IMR-90 (cell line): ENCODE data around the gene ACADM. TPM values are rescaled to one million over a fixed set of nuclear protein-coding genes. Genes with fewer than 3 reads are reported as not detected.

Experiments used
- ATAC-seq: fragments of 200-7000 bp; cut with Tn5 transposase; 2 replicates; pipeline ENCODE4 v1.9.1; 2020; ENCODE audit warnings: low read depth, mild to moderate bottlenecking, moderate library complexity
- BruUV-seq: library from RNA; stranded (reverse); fragments of 400-500 nt; replicated peaks from 2 replicates; lab custom pipeline; 2021; lab: Mats Ljungman, UMichigan
- CTCF ChIA-PET: fragments of 300-600 bp; formaldehyde crosslinking; extraction: SDS; loops from one replicate; lab custom pipeline; 2021; ENCODE audit warnings: antibody characterized with exemption; lab: Yijun Ruan, JAX
- POLR2A ChIA-PET: fragments of 300-600 bp; sonication (Branson Sonifier 250); formaldehyde crosslinking; loops from one replicate; lab custom pipeline; 2022; ENCODE audit warnings: antibody characterized with exemption; ENCODE audit not compliant: unreplicated experiment; lab: Charles Lee
- DNase-seq: peaks from one replicate; pipeline ENCODE4 v3.0.0; 2013
- H2AFZ ChIP-seq: replicated peaks from 2 replicates; pipeline ENCODE3; 2013; ENCODE audit warnings: low read length, mild to moderate bottlenecking; ENCODE audit not compliant: poor library complexity
- H2AK5ac ChIP-seq: 2 replicates; pipeline ENCODE4 v1.6.1; 2013; ENCODE audit warnings: low read depth, low read length, inconsistent platforms
- H2AK9ac ChIP-seq: replicated peaks from 2 replicates; pipeline ENCODE3; 2013; ENCODE audit warnings: mild to moderate bottlenecking, low read depth, low read length, moderate library complexity; ENCODE audit not compliant: poor library complexity
- H2BK120ac ChIP-seq: 2 replicates; pipeline ENCODE4 v1.6.1; 2013; ENCODE audit warnings: low read depth, low read length, inconsistent platforms
- H2BK15ac ChIP-seq: 3 replicates; pipeline ENCODE4 v1.6.1; 2013; ENCODE audit warnings: low read depth, low read length, inconsistent platforms
- H2BK20ac ChIP-seq: 2 replicates; pipeline ENCODE4 v1.6.1; 2013; ENCODE audit warnings: low read depth, mild to moderate bottlenecking, inconsistent platforms, low read length, moderate library complexity
- H2BK5ac ChIP-seq: 2 replicates; pipeline ENCODE4 v1.6.1; 2013; ENCODE audit warnings: mild to moderate bottlenecking, low read depth, low read length, inconsistent platforms; ENCODE audit not compliant: poor library complexity, severe bottlenecking
- H3K14ac ChIP-seq: replicated peaks from 2 replicates; pipeline ENCODE4 v1.6.1; 2013; ENCODE audit warnings: low read depth, low read length, inconsistent platforms
- H3K18ac ChIP-seq: 2 replicates; pipeline ENCODE4 v1.6.1; 2013; ENCODE audit warnings: low read depth, low read length, control low read depth
- H3K23ac ChIP-seq: 2 replicates; pipeline ENCODE4 v1.6.1; 2013; ENCODE audit warnings: low read depth, low read length, inconsistent platforms
- H3K27ac ChIP-seq: 2 replicates; pipeline ENCODE4 v1.5.1; 2013; ENCODE audit warnings: mild to moderate bottlenecking, control low read depth, low read length; ENCODE audit not compliant: insufficient read depth
- H3K27me3 ChIP-seq: 2 replicates; pipeline ENCODE4 v1.6.1; 2013; ENCODE audit warnings: low read length; ENCODE audit not compliant: control insufficient read depth, insufficient read depth
- H3K36me3 ChIP-seq: 2 replicates; pipeline ENCODE4 v1.6.1; 2013; ENCODE audit warnings: low read length, mixed read lengths; ENCODE audit not compliant: control insufficient read depth, insufficient read depth
- H3K4ac ChIP-seq: 2 replicates; pipeline ENCODE4 v1.6.1; 2013; ENCODE audit warnings: low read depth, low read length, inconsistent platforms
- H3K4me1 ChIP-seq: 2 replicates; pipeline ENCODE4 v1.6.1; 2013; ENCODE audit warnings: low read length, mixed read lengths; ENCODE audit not compliant: control insufficient read depth, insufficient read depth
- H3K4me2 ChIP-seq: 2 replicates; pipeline ENCODE4 v1.6.1; 2013; ENCODE audit warnings: low read depth, mild to moderate bottlenecking, control low read depth, low read length, moderate library complexity
- H3K4me3 ChIP-seq: 2 replicates; pipeline ENCODE4 v1.5.1; 2013; ENCODE audit warnings: low read depth, mild to moderate bottlenecking, control low read depth, low read length, moderate library complexity; ENCODE audit not compliant: insufficient read depth
- H3K56ac ChIP-seq: 2 replicates; pipeline ENCODE4 v1.6.1; 2013; ENCODE audit warnings: low read length, inconsistent platforms; ENCODE audit not compliant: insufficient read depth; ENCODE audit errors: extremely low read depth
- H3K79me1 ChIP-seq, 2 experiments: 2 replicates each; pipeline ENCODE4 v1.6.1; 2013; ENCODE audit warnings: low read length in 2 of 2, inconsistent platforms in 1 of 2, low read depth in 1 of 2
- H3K9ac ChIP-seq: 2 replicates; pipeline ENCODE4 v1.6.1; 2013; ENCODE audit warnings: low read depth, low read length, control low read depth
- H3K9me1 ChIP-seq: 2 replicates; pipeline ENCODE4 v1.6.1; 2013; ENCODE audit warnings: low read length, inconsistent platforms; ENCODE audit not compliant: insufficient read depth
- H3K9me3 ChIP-seq: 2 replicates; pipeline ENCODE4 v1.6.1; 2013; ENCODE audit warnings: low read length; ENCODE audit not compliant: control insufficient read depth, insufficient read depth
- H4K20me1 ChIP-seq: 2 replicates; pipeline ENCODE4 v1.6.1; 2013; ENCODE audit warnings: low read length, inconsistent platforms; ENCODE audit not compliant: insufficient read depth
- H4K5ac ChIP-seq: 2 replicates; pipeline ENCODE4 v1.6.1; 2013; ENCODE audit warnings: mild to moderate bottlenecking, low read depth, low read length, control low read depth
- H4K8ac ChIP-seq, 2 experiments: 2 replicates each; pipeline ENCODE4 v1.6.1; 2013; ENCODE audit warnings: low read depth in 2 of 2, low read length in 2 of 2, control low read depth in 1 of 2, inconsistent platforms in 1 of 2
- H4K91ac ChIP-seq: 2 replicates; pipeline ENCODE4 v1.6.1; 2013; ENCODE audit warnings: low read depth, low read length, inconsistent platforms; ENCODE audit not compliant: insufficient read depth
- BHLHE40 ChIP-seq: fragments of 150-350 bp; IDR thresholded peaks from 2 replicates; pipeline ENCODE4 v1.6.1; 2016; ENCODE audit warnings: mild to moderate bottlenecking, low read depth, low read length
- CEBPB ChIP-seq: IDR thresholded peaks from 2 replicates; pipeline ENCODE4 v1.6.1; 2012; ENCODE audit warnings: low read depth, low read length, improper control_type of control experiment
- CHD1 ChIP-seq: IDR thresholded peaks from 2 replicates; pipeline ENCODE4 v1.6.1; 2012; ENCODE audit warnings: low read depth, low read length, improper control_type of control experiment
- FOS ChIP-seq: fragments of 150-350 bp; IDR thresholded peaks from 2 replicates; pipeline ENCODE4 v1.6.1; 2016; ENCODE audit warnings: low read depth, low read length
- MAFK ChIP-seq: IDR thresholded peaks from 2 replicates; pipeline ENCODE4 v1.6.1; 2012; ENCODE audit warnings: low read depth, low read length, improper control_type of control experiment
- MAZ ChIP-seq: IDR thresholded peaks from 2 replicates; pipeline ENCODE4 v1.6.1; 2012; ENCODE audit warnings: low read depth, mild to moderate bottlenecking, low read length, improper control_type of control experiment, moderate library complexity, borderline replicate concordance
- MXI1 ChIP-seq: IDR thresholded peaks from 2 replicates; pipeline ENCODE4 v1.6.1; 2012; ENCODE audit warnings: low read depth, mild to moderate bottlenecking, low read length, moderate library complexity, borderline replicate concordance
- NFE2L2 ChIP-seq: fragments of 150-350 bp; IDR thresholded peaks from 2 replicates; pipeline ENCODE4 v1.6.1; 2016; ENCODE audit warnings: low read depth, mild to moderate bottlenecking, low read length
- POLR2A ChIP-seq: IDR thresholded peaks from 2 replicates; pipeline ENCODE4 v1.6.1; 2012; ENCODE audit warnings: mild to moderate bottlenecking, low read depth, low read length
- RAD21 ChIP-seq: IDR thresholded peaks from 2 replicates; pipeline ENCODE4 v1.6.1; 2012; ENCODE audit warnings: low read length, improper control_type of control experiment
- RCOR1 ChIP-seq: IDR thresholded peaks from 2 replicates; pipeline ENCODE4 v1.6.1; 2012; ENCODE audit warnings: mild to moderate bottlenecking, low read length, improper control_type of control experiment; ENCODE audit not compliant: insufficient replicate concordance
- RFX5 ChIP-seq: IDR thresholded peaks from 2 replicates; pipeline ENCODE4 v1.8.0; 2012; ENCODE audit warnings: low read depth, mild to moderate bottlenecking, low read length, moderate library complexity
- SMC3 ChIP-seq: fragments of 150-350 bp; IDR thresholded peaks from 2 replicates; pipeline ENCODE4 v1.6.1; 2016; ENCODE audit warnings: low read depth, mild to moderate bottlenecking, antibody characterized with exemption, low read length, moderate library complexity
- dilution Hi-C: fragments of 300-500 bp; cut with HindIII; formaldehyde crosslinking; loops from one replicate; pipeline ENCODE4 v1.14.3; 2018; ENCODE audit warnings: low sequenced_read_pairs; ENCODE audit not compliant: unreplicated experiment
- in situ Hi-C: fragments of 300-500 bp; cut with MboI; formaldehyde crosslinking; loops from 3 replicates; pipeline ENCODE4 v1.14.3; 2019; ENCODE audit warnings: low sequenced_read_pairs, inconsistent platforms, mixed read lengths
- intact Hi-C: fragments of 100-400 bp; cut with micrococcal nuclease; formaldehyde crosslinking; loops from 2 replicates; pipeline ENCODE4 v1.10.0; 2022
- polyA plus RNA-seq, 3 experiments: library from polyadenylated mRNA; depleted of rRNA; stranded (reverse); fragments of >200 nt; gene quantifications; 2 replicates each; pipeline ENCODE4 v1.2.3, GENCODE V29; 2012; ENCODE audit warnings: low replicate concordance in 1 of 3
- total RNA-seq: library from RNA; depleted of rRNA; stranded (reverse); fragments of >200 nt; gene quantifications from 2 replicates; pipeline ENCODE4 v1.2.3, GENCODE V29; 2012
- TF ChIP-seq, protein P1 (sequence below): conservative IDR thresholded peaks from 2 replicates; pipeline ENCODE4 v1.5.1; 2012; ENCODE audit warnings: mild to moderate bottlenecking, low read depth, low read length, improper control_type of control experiment
- TF ChIP-seq, protein P2 (sequence below): fragments of 150-350 bp; IDR thresholded peaks from 2 replicates; pipeline ENCODE4 v1.6.1; 2017; ENCODE audit warnings: mild to moderate bottlenecking, antibody characterized with exemption, low read length, low read depth
- TF ChIP-seq, protein P3 (sequence below): fragments of 150-350 bp; IDR thresholded peaks from 2 replicates; pipeline ENCODE4 v1.6.1; 2016; ENCODE audit warnings: low read depth, mild to moderate bottlenecking, low read length, moderate library complexity, borderline replicate concordance

ACADM gene
- total and polyA plus RNA-seq, 2 of the 4 experiments (the other 2 are of a cell fraction): 8.6 to 18.5 TPM

DNA sequence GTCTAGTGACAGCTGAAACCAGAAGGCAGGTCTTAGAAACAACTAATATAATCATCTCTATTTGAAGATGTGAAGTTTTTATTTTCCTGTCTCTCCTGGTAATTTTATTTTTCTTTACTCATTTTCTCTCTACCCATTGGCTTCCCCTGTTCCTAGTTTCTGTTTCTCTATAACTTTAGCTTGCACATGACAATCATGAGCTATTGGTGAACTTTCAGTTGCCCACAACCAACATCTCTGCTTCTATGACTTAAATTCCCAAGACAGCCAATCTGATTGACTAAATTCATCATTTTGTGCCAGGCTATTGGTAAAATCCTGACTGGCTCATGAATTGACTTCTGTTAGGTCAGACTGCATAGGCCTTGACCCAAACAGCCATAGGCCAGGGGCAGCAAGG lies 13.7 kb upstream of the ACADM start:
- DNase-seq: no peak
- CTCF ChIA-PET: interaction anchor here (0.6 kb wide), 1 partner anchor 108 kb away, joined by 6 read pairs; no protein-coding TSS in a partner anchor
- no peak for ATAC-seq
- Histone ChIP-seq H3K27ac (no peak overlapping the region), H2AK9ac (no peak overlapping the region), H3K4me3 (no peak overlapping the region), H3K27me3 (no peaks in the 10 kb centered on the region), H4K5ac (no peak overlapping the region), H3K23ac (no peak overlapping the region), H4K8ac (no peak overlapping the region), H2BK20ac (no peak overlapping the region), H2BK15ac (no peak overlapping the region), H3K18ac (no peak overlapping the region), H3K4me2 (no peak overlapping the region), H2BK120ac (no peak overlapping the region), H3K4ac (no peak overlapping the region), H3K79me1 (no peaks in the 10 kb centered on the region), H2AK5ac (no peak overlapping the region), H2AFZ (no peak overlapping the region), H3K9ac (no peak overlapping the region), H4K91ac (no peak overlapping the region), H3K14ac (no peak overlapping the region), H4K20me1 (no peaks in the 10 kb centered on the region), H3K9me1 (no peaks in the 10 kb centered on the region), H3K9me3 (no peaks in the 10 kb centered on the region), H3K56ac (no peak overlapping the region), H3K36me3 (no peaks in the 10 kb centered on the region), H2BK5ac (no peak overlapping the region), H3K4me1 (no peaks in the 10 kb centered on the region)
- POLR2A ChIA-PET: no interaction called here
- no peak for TF ChIP-seq FOS
- no peak for TF ChIP-seq BHLHE40
- TF ChIP-seq, protein P1, sequence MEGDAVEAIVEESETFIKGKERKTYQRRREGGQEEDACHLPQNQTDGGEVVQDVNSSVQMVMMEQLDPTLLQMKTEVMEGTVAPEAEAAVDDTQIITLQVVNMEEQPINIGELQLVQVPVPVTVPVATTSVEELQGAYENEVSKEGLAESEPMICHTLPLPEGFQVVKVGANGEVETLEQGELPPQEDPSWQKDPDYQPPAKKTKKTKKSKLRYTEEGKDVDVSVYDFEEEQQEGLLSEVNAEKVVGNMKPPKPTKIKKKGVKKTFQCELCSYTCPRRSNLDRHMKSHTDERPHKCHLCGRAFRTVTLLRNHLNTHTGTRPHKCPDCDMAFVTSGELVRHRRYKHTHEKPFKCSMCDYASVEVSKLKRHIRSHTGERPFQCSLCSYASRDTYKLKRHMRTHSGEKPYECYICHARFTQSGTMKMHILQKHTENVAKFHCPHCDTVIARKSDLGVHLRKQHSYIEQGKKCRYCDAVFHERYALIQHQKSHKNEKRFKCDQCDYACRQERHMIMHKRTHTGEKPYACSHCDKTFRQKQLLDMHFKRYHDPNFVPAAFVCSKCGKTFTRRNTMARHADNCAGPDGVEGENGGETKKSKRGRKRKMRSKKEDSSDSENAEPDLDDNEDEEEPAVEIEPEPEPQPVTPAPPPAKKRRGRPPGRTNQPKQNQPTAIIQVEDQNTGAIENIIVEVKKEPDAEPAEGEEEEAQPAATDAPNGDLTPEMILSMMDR: no peak
- TF ChIP-seq, protein P2, sequence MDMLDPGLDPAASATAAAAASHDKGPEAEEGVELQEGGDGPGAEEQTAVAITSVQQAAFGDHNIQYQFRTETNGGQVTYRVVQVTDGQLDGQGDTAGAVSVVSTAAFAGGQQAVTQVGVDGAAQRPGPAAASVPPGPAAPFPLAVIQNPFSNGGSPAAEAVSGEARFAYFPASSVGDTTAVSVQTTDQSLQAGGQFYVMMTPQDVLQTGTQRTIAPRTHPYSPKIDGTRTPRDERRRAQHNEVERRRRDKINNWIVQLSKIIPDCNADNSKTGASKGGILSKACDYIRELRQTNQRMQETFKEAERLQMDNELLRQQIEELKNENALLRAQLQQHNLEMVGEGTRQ: no peak
- no peak for TF ChIP-seq MAZ
- no peak for TF ChIP-seq MAFK
- no peak for TF ChIP-seq CEBPB
- no peak for TF ChIP-seq POLR2A
- TF ChIP-seq NFE2L2: no peak
- no peak for TF ChIP-seq MXI1
- TF ChIP-seq CHD1: no peak
- TF ChIP-seq RFX5: no peak
- TF ChIP-seq RAD21: no peak
- TF ChIP-seq, protein P3, sequence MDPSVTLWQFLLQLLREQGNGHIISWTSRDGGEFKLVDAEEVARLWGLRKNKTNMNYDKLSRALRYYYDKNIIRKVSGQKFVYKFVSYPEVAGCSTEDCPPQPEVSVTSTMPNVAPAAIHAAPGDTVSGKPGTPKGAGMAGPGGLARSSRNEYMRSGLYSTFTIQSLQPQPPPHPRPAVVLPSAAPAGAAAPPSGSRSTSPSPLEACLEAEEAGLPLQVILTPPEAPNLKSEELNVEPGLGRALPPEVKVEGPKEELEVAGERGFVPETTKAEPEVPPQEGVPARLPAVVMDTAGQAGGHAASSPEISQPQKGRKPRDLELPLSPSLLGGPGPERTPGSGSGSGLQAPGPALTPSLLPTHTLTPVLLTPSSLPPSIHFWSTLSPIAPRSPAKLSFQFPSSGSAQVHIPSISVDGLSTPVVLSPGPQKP: no peak
- no peak for TF ChIP-seq SMC3
- no peak for TF ChIP-seq RCOR1
- BruUV-seq: no TSS peak
- in situ Hi-C loops: no loop called here
- dilution Hi-C loops: no loop called here
- intact Hi-C loops: no loop called here
